Caco-2 (cell line): ENCODE measurements around the gene PDIA5. TPM values are rescaled to one million over a fixed set of nuclear protein-coding genes. Genes with fewer than 3 reads are reported as not detected.

Experiments
- BruUV-seq: library from RNA; stranded (reverse); fragments of 400-500 nt; replicated peaks from 2 replicates; lab custom pipeline; 2021; lab: Mats Ljungman, UMichigan
- CTCF ChIA-PET: fragments of 300-600 bp; sonication (Branson Sonifier 250); formaldehyde crosslinking; loops from one replicate; lab custom pipeline; 2022; ENCODE audit warnings: antibody characterized with exemption; lab: Charles Lee
- POLR2A ChIA-PET: fragments of 300-600 bp; sonication (Branson Sonifier 250); formaldehyde crosslinking; loops from one replicate; lab custom pipeline; 2022; ENCODE audit warnings: antibody characterized with exemption; lab: Charles Lee
- DNase-seq, 2 experiments: peaks; one replicate each; pipeline versions ENCODE4 v3.0.0 to v3.0.0-alpha.2; 2020 to 2022
- H3K27me3 ChIP-seq: replicated peaks from 2 replicates; pipeline ENCODE4 v1.6.0; 2011; ENCODE audit warnings: low read length; ENCODE audit not compliant: control insufficient read depth, insufficient read depth
- H3K36me3 ChIP-seq: 2 replicates; pipeline ENCODE4 v1.5.1; 2011; ENCODE audit warnings: low read length; ENCODE audit not compliant: control insufficient read depth, insufficient read depth
- H3K4me1 ChIP-seq: fragments of 250-450 bp; sonication (Bioruptor Pico); 2 replicates; pipeline ENCODE4 v1.5.1; 2020; ENCODE audit warnings: mild to moderate bottlenecking
- H3K4me3 ChIP-seq: 2 replicates; pipeline ENCODE4 v1.5.1; 2011; ENCODE audit warnings: low read depth, mild to moderate bottlenecking, control low read depth, low read length
- H3K9me3 ChIP-seq: fragments of 250-450 bp; sonication (Bioruptor Pico); 2 replicates; pipeline ENCODE4 v1.5.1; 2020; ENCODE audit warnings: mild to moderate bottlenecking, moderate library complexity
- H3K27ac Mint-ChIP-seq: one replicate; pipeline ENCODE4 v1.8.0; 2022; ENCODE audit warnings: mixed read lengths; ENCODE audit not compliant: unreplicated experiment
- H3K27me3 Mint-ChIP-seq: one replicate; pipeline ENCODE4 v1.8.0; 2022; ENCODE audit warnings: mixed read lengths; ENCODE audit not compliant: insufficient read depth, unreplicated experiment
- H3K36me3 Mint-ChIP-seq: one replicate; pipeline ENCODE4 v1.8.0; 2022; ENCODE audit warnings: mild to moderate bottlenecking, mixed read lengths; ENCODE audit not compliant: insufficient read depth, unreplicated experiment
- H3K4me1 Mint-ChIP-seq: one replicate; pipeline ENCODE4 v1.8.0; 2022; ENCODE audit warnings: low read depth, mixed read lengths; ENCODE audit not compliant: unreplicated experiment
- H3K4me3 Mint-ChIP-seq: one replicate; pipeline ENCODE4 v1.8.0; 2022; ENCODE audit warnings: mild to moderate bottlenecking, moderate library complexity, mixed read lengths; ENCODE audit not compliant: unreplicated experiment
- H3K9me3 Mint-ChIP-seq: one replicate; pipeline ENCODE4 v1.8.0; 2022; ENCODE audit warnings: mixed read lengths; ENCODE audit not compliant: unreplicated experiment
- CTCF ChIP-seq, 2 experiments: fragments of 200-600 bp in 1 of 2; IDR thresholded peaks; 1 replicate in 1 of 2; 2 replicates in 1 of 2; pipeline versions ENCODE4 v1.5.1 to v1.8.0; 2011 to 2022; ENCODE audit warnings: antibody characterized with exemption in 1 of 2, control low read depth in 1 of 2, inconsistent platforms in 1 of 2, low read depth in 1 of 2, low read length in 1 of 2, mild to moderate bottlenecking in 1 of 2, moderate library complexity in 1 of 2; ENCODE audit not compliant: insufficient read depth in 1 of 2, severe bottlenecking in 1 of 2, unreplicated experiment in 1 of 2
- intact Hi-C: fragments of 100-400 bp; cut with micrococcal nuclease; formaldehyde crosslinking; loops from one replicate; pipeline ENCODE4 v1.10.0; 2022; ENCODE audit not compliant: unreplicated experiment
- total RNA-seq: library from RNA; stranded (reverse); gene quantifications from 2 replicates; pipeline ENCODE4 v1.2.3, GENCODE V29; 2022

The PDIA5 gene
- total RNA-seq, 1 experiment from 2014 or later = 48.2 TPM

DNA sequence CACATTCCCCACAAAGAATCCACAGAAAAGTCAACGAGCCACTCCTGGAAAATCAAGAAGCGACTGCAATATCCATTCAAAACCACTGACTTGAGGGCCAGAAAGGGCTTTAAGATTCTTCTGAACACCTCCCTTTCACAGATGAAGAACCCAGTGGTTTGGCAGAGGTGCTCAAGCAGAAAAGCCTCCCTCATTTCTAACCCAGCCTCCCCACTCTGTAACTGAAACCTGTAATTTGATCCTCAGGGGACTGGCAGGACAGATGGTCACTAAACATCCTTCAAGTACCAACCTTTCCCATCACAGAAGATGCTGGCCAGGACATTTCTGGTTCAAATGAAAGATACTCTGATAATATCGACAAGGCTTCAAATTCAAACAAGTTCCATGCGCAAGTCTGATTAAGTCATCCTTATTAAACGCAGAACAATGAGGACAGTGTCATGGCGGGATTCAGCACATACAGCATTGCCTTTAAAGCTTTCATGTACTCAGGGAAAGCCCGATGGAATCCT lies 44.8 kb upstream of the PDIA5 start:
- POLR2A ChIA-PET = no interaction called here
- peaks cover 3% of the 10 kb centered on the region for H3K27me3 ChIP-seq
- CTCF ChIA-PET = no interaction called here
- DNase-seq = no peak
- no peaks in the 10 kb centered on the region for H3K9me3 Mint-ChIP-seq
- no peaks in the 10 kb centered on the region for H3K9me3 ChIP-seq
- intact Hi-C loops = loop anchor here (10.0 kb wide), 1 partner anchor 327 kb away; no protein-coding TSS in a partner anchor
- no peak overlapping the region for H3K4me3 ChIP-seq
- no peaks in the 10 kb centered on the region for H3K36me3 ChIP-seq
- H3K36me3 Mint-ChIP-seq = no peaks in the 10 kb centered on the region
- no TSS peak for BruUV-seq
- H3K4me1 ChIP-seq = no peaks in the 10 kb centered on the region
- peaks cover 11% of the 10 kb centered on the region for H3K27me3 Mint-ChIP-seq
- no peaks in the 10 kb centered on the region for H3K4me1 Mint-ChIP-seq
- TF ChIP-seq CTCF (IDR thresholded peaks at IDR 0.05; ENCODE audit: insufficient read depth in 1 of 2, low read depth in 1 of 2, low read length in 1 of 2, severe bottlenecking in 1 of 2, unreplicated experiment in 1 of 2) = no peak
- no peak overlapping the region for H3K27ac Mint-ChIP-seq
- no peak overlapping the region for H3K4me3 Mint-ChIP-seq

DNA sequence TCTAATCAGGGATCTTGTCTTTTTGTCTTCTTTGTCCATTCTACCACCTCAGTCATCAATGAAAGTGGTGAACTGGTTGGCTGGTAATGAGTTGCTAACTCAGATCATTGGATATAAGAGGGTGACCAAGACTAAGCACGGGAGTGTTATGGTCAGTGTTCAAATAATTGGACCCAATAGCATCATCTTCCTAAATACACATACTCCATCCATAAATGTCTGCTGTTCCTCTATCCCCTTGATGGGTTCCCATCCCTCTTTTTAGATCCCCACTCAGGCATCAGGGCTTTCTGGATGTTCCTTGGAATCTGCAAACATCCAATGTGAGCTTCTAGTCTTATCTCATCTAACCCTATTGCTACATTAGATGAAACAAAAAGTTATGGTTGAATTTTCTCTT lies 42.8 kb upstream of the PDIA5 start:
- no peak overlapping the region for H3K4me3 Mint-ChIP-seq
- CTCF ChIA-PET = no interaction called here
- H3K27ac Mint-ChIP-seq = no peak overlapping the region
- POLR2A ChIA-PET = no interaction called here
- Histone ChIP-seq H3K27me3 (peaks cover 3% of the 10 kb centered on the region), H3K9me3 (no peaks in the 10 kb centered on the region), H3K36me3 (no peaks in the 10 kb centered on the region), H3K4me1 (no peaks in the 10 kb centered on the region), H3K4me3 (no peak overlapping the region)
- no peaks in the 10 kb centered on the region for H3K36me3 Mint-ChIP-seq
- intact Hi-C loops = loop anchor here (10.0 kb wide), 1 partner anchor 329 kb away; no protein-coding TSS in a partner anchor
- peaks cover 17% of the 10 kb centered on the region for H3K27me3 Mint-ChIP-seq
- no TSS peak for BruUV-seq
- H3K9me3 Mint-ChIP-seq = no peaks in the 10 kb centered on the region
- H3K4me1 Mint-ChIP-seq = peaks cover 9% of the 10 kb centered on the region
- no peak for DNase-seq
- TF ChIP-seq CTCF (IDR thresholded peaks at IDR 0.05; ENCODE audit: insufficient read depth in 1 of 2, low read depth in 1 of 2, low read length in 1 of 2, severe bottlenecking in 1 of 2, unreplicated experiment in 1 of 2) = no peak

GRCh38 chr3:123025642-123026521 lies 40.9 kb upstream of the PDIA5 start:
- H3K9me3 ChIP-seq = no peaks in the 10 kb centered on the region
- ChIA-PET POLR2A (no interaction called here), CTCF (no interaction called here)
- BruUV-seq = no TSS peak
- TF ChIP-seq CTCF (IDR thresholded peaks at IDR 0.05; ENCODE audit: insufficient read depth in 1 of 2, low read depth in 1 of 2, low read length in 1 of 2, severe bottlenecking in 1 of 2, unreplicated experiment in 1 of 2) = no peak
- H3K4me1 ChIP-seq = no peaks in the 10 kb centered on the region
- no peaks in the 10 kb centered on the region for H3K9me3 Mint-ChIP-seq
- H3K27me3 Mint-ChIP-seq = peaks cover 14% of the 10 kb centered on the region
- peak overlapping the region; percentile 70 for H3K4me3 Mint-ChIP-seq
- intact Hi-C loops = loop anchor here (5.0 to 10.0 kb wide), 4 partner anchors 231 to 644 kb away; partner anchors contain the start of genes DTX3L, FAM162A, MIX23 and PARP9
- peaks cover 3% of the 10 kb centered on the region for H3K27me3 ChIP-seq
- no peak overlapping the region for H3K4me3 ChIP-seq
- no peaks in the 10 kb centered on the region for H3K36me3 ChIP-seq
- peaks cover 12% of the 10 kb centered on the region for H3K4me1 Mint-ChIP-seq
- no peak for DNase-seq
- H3K36me3 Mint-ChIP-seq = no peaks in the 10 kb centered on the region
- no peak overlapping the region for H3K27ac Mint-ChIP-seq
